Stimulated activated CD8-positive, alpha-beta memory T cell treated with anti-CD3 and anti-CD28 coated beads, Interleukin-12 subunit alpha, Interleukin-12 subunit beta, amount 100 ng/mL, for 24 hours (primary cell): Measurements from ENCODE around the gene ZRANB3.
"Not testable (repeated sequence)": the region's sequence is repeated elsewhere in the genome, so short reads cannot be mapped to it uniquely, and the experiment has no call there.

Experiments
- DNase-seq: peaks from one replicate; pipeline ENCODE4 v3.0.0-alpha.2; 2020; ENCODE audit errors: extremely low read depth

ZRANB3 gene

DNA sequence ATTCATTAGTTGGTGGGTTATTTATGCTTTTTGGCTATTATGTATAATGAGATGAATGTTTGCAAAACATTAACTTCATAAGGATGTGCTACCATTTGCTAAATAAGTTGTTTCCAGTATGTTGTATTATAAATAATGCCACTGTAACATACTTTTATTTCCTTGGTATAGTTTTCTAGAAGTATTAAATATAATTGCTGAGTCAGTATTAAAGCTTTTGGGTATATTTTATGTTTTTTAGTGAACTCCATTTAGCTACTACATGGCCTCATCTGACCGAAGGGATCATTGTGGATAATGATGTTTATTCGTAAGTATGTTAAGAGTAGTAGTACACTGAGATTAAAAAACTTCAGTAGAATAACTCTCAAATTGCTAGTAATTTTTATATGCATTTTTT is 405.1 kb downstream of the ZRANB3 start:
- no peak for DNase-seq

DNA sequence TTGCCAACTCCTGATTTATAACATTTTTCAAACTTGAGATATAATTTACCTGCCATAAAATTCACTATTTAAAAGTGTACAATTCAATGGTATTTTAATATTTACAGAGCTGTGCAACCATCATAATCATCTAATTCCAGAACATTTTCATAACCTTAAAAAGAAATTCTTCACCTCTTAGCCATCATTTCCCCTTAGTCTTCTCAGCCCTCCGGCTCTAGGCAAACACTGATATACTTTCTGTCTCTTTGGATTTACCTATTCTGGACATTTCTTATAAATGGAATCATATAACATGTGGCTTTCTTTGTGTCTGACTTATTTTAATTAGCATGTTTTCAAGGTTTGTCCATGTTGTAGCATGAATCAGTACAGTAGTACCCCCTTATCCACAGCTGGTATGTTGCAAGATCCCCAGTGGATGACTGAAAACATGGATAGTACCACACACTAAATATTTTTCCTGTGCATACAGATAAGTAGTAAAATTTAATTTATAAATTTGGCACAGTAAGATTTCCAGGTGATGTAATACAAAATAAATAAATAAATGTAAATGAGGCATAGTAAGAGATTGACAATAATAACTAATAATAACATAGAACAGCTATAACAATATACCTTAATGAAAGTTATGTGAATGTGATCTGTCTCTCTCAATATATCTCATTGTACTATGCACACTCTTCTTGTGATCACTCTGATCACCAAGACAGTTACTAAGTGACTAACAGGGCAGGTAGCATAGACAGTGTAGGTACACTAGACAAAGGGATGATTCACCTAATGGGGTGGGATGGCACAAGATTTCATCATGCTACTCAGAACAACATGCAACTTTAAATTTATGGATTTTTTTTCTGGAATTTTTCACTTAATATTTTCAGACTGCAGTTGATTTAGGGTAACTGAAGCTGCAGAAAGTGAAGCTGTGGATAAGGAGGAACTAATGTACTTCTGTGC is 405.8 kb downstream of the ZRANB3 start:
- DNase-seq: no peak

DNA sequence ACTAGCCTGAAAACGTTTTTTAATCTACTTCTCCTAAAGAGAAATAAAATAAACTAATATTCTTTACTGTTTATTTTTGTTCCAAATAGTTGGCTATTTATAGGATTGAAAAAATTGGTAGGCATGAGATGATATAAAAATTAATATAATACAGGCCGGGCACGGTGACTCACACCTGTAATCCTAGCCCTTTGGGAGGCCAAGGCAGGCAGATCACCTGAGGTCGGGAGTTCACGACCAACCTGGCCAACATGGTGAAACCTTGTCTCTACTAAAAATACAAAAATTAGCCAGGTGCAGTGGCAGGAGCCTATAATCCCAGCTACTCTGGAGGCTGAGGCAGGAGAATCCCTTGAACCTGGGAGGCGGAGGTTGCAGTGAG is 409.4 kb downstream of the ZRANB3 start:
- DNase-seq: not testable (repeated sequence)

DNA sequence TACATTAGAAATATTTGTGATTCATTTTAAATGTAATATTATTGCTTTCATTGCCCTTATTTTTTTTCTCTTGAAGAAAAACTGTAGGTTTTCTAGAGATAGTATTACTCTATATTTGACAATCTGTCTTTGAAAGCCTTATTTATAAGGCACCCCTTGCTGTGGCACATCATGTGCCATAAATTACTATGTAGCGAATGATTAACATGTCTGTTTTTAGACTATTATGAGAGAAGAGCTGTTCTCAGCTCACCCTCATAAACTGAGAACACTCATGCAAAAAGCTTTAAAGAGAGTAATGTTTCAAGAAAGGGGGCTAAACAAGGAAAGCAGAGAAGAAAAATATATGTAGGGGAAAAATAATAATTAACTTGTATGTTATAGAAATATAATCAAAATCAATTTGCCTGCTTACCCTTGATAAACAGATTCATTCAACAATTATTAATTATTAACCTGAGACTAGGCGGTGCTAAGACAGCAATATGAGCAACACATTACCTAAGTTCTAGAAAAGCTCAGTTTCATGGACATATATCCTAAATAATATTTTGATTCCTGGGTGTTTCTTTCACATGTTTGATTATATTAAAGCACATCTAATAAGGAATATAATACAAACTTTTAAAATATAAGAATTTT is 409.9 kb downstream of the ZRANB3 start:
- DNase-seq: no peak

DNA sequence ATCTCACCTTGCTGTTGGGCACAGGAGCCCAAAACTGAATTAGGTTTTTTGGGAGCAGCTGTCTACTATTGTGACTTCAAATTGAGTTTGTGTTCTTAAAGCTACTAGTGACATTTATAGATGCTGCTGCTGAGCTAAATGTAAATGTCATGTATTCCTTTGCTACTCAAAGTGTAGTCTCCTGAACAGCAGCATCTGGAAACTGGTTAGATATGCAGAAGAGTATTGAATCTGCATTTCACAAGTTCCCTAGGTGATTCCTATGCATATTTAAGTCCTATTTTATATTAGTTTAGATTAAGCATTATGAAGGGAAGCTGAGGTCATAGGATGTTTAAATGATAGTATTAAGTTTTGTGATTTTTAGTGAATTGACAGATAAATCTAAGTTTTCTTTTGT is 411.4 kb downstream of the ZRANB3 start:
- no peak for DNase-seq

DNA sequence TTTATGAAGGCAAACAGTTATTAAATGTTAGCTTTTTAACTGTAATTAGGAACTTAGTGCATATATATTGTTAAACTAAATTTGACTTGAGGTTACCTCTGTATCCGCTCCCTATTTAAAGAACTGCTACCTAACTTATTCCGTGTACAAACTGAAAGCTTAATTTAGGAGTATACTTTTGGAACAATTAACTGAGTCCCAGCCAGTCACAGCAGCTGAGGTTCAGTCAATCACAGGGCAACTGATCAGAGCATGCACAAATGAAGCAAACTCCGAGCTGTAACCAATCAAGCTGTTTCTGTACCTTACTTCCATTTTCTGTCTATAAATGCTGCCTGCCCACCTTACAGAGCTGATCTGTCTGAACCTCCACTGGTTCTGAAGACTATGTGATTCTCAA is 417.7 kb downstream of the ZRANB3 start:
- DNase-seq: no peak

DNA sequence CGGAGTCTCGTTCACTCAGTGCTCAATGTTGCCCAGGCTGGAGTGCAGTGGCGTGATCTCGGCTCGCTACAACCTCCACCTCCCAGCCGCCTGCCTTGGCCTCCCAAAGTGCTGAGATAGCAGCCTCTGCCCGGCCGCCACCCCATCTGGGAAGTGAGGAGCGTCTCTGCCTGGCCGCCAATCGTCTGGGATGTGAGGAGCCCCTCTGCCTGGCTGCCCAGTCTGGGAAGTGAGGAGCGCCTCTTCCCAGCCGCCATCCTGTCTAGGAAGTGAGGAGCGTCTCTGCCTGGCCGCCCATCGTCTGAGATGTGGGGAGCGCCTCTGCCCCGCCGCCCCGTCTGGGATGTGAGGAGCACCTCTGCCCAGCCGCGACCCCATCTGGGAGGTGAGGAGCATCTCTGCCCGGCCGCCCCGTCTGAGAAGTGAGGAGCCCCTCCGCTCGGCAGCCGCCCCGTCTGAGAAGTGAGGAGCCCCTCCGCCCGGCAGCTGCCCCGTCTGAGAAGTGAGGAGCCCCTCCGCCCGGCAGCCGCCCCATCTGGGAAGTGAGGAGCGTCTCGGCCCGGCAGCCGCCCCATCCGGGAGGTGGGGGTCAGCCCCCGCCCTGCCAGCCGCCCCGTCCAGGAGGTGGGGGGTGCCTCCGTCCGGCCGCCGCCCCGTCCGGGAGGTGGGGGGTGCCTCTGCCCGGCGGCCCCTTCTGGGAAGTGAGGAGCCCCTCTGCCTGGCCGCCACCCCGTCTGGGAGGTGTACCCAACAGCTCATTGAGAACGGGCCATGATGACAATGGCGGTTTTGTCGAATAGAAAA is 425.3 kb downstream of the ZRANB3 start:
- DNase-seq: not testable (repeated sequence)

DNA sequence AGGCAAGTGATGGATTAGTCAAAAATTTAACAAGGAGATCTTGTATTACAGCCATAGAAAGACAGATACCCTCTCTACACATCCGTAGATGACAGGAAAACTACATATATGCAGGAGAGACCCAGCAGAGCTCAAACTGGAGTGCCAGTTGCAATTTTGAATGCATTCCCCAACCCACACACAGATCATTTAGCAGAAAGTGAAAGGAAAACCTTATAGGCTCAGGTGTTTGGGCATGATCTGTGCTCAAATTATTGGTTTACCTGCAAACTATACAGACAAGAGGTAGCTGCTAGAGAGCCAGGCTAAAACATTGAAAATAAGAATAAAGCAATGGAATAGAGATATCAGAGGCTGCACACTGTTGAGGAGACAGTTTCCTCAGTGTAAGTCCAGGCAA is 427.2 kb downstream of the ZRANB3 start:
- DNase-seq: no peak

DNA sequence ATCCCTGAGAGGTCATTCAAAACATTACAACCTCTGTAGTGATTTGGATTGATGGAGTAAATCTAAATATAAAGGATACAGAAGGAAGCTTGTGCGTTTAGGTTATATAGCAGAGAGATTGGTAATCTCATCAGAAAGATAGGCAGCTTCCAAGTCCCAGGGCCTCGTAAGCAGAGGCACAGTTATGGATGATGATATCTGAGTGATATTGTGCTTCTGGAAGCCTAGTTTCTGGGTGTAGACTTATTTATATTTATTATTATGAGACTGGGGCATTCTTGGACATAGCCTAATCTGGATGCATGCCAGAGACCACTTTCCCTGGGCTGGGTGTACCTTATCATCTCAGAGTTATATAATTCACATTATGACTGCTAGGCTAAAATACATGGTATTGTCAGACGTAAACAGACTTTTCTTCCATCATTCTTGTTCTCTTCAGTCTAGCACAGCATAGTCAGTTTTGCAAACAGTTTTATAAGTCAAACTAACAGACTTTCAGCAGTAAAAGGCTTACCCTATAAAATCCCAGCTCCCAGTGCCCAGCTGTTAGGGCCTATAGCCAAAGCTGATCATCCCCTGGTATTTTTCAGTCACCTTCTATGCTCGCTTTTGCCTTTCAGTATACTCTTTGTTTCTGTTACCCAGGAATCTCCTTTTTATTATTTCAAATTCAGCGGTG is 431.1 kb downstream of the ZRANB3 start:
- no peak for DNase-seq

DNA sequence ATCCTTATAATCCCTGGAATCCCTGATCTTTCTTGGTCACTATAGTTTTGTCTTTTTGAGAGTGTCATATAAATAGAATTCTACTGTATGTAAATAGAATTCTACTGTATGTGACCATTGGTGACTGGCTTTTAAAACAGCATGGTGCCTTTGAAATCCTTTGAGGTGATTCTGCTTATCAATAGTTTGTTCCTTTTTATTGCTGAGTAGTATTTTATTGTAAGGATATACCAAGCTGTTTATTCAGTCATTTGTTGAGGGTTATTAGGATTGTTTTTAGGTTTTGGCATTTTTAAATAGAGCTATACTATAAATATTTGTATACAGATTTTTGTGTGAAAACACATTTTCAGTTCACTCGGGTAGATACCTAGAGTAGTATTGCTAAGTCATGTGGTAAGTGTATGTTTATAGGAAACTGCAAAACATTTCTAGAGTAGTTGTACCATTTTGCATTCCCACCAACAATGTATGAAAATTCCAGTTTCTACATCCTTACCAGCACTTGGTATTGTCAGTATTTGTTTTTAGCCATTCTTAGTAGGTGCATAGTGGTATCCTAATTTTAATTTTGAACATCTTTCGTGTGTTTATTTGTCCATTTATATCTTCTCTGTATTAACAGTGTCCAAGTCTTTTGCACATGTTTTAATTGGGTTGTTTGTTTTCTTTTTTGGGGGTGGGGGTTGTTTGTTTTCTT is 433.3 kb downstream of the ZRANB3 start:
- DNase-seq: no peak

DNA sequence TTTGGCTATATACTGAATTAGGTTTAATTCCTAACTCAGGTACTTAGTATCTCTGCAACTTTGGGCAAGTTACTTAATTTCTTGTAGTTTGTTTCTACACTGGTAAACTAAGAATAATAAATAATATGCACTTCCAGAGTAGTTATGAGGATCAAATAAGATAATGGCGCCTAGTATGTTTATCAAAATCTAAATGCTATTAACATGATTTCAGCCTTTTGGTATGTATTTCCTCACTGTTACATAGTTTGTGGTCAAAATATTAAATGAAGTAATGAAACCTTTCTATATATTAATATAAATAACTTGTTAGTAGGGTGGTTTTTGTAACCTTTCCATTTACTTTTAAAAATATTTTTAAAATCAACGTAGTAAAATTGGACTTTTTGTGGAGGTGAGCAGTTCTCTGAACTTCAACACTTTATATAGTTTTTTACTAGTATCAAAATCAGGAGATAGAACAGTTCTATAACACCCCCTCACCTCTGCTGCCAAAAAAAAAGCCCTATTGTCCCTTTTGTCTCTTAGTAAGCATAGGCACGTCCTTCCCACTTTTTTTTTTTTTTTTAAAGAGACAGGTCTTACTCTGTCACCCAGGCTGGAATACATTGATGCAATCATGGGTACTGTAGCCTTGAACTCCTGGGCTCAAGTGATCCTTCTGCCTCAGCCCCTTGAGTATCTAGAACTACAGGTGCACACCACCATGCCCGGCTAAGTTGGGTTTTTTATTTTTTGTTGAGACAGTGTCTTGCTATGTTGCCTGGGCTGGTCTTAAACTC is 434.2 kb downstream of the ZRANB3 start:
- no peak for DNase-seq

DNA sequence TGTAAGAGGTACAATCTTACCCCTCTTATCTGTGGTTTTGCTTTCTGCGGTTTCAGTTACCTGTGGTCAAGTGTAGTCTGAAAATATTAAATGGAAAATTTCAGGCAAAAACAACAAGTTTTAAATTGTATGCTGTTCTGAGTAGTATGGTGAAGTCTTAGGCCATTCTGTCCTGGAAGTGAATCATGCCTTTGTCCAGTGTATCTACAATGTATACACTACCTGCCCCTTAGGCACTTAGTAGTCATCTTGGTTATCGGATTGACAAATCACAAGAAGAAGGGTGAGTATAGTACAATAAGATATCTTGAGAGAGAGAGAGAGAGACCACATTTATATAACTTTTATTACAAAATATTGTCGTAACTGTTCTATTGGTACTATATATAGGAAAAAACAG is 435.4 kb downstream of the ZRANB3 start:
- DNase-seq: no peak

DNA sequence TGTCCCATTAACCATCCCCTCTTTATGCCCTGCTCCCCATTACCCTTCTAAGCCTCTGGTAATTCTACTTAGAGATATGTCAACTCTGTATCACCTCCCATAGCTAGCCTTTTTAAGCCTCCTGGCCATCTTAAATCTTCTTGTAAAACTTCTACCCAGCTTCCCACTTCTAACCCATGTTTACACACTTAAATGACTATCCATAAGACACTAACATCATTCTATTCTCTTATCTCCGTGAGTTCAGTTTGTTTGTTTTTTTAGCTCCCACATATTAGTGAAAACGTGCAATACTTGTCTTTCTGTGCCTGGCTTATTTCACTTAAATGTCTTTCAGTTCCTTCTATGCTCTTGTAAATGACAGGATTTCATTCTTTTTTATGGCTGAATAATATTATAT is 436.5 kb downstream of the ZRANB3 start:
- no peak for DNase-seq

DNA sequence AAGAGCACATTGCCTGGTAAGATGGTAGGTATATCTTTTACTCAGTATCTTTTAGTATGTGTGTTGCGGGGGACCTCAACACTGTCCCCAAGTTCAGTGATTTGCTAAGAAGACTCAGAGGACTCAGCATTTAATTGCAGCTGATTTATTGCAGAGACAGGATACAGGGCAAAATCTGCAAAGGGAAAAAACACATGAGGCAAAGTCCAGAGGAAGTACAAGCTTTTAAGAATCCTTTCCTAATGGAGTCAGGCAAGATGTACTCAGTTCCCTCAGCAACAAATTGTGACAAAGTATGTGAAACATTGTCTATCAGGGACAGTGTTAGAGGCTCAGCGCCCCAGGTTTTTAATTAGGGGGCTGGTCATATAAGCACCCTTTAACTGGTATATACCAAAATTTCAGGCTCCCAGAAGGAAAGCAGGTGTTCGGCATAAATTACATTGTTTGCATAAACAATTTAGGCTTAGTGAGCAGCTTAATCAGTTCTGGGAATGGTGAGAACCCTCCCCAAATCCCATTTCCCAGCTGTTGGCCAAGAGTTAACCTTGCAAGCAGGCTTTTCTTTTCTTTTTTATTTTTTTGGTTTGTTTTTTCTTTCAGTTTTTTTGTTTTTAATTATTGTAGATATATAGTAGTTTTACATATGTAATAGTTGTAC is 437.2 kb downstream of the ZRANB3 start:
- DNase-seq: no peak

DNA sequence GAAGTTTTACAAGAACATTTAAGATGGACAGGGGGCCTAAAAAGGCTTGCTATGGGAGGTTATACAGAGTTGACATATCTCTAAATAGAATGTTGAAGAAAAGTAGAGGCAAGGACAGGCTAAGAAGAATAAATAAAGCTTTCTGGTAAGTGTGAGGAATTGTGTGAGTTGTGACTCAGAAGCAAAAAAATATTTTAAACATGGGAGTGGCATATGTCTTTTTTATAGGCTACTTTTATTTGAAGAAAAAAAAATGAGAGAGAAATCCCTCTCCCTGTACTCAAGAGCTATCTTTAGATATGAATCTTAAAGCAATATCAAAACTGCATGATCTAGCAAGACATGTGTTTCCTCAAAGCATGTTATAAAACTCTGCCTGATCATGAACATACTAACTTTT is 437.8 kb downstream of the ZRANB3 start:
- DNase-seq: no peak

DNA sequence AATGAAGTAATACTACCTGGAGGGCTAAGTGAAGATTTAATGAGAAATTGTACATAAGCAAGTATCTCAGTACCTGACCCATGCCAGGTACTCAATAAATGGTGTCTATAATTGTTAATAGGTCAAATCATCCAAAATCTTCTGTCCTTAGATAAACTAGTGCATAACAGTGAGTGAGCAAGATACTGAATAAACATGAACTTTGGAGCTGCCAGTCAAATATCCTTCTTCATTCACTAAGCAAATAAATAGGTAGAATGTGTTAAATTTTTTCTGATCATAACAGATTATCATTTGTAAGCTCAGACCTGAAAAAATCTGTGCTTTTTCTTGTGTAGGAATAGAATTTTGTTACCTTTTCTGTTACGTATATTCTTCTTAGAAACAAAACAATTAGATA is 439.3 kb downstream of the ZRANB3 start:
- DNase-seq: no peak

DNA sequence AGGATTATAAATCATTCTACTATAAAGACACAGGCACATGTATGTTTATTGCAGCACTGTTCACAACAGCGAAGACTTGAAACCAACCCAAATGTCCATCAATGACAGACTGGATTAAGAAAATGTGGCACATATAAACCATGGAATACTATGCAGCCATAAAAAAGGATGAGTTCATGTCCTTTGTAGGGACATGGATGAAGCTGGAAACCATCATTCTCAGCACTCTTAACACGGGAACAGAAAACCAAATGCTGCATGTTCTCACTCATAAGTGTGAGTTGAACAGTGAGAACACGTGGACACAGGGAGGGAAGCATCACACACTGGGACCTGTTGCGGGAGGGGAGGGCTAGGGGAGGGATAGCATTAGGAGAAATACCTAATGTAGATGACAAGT is 441.4 kb downstream of the ZRANB3 start:
- DNase-seq: not testable (repeated sequence)
